NCI-H226 (cell line): Measurements from ENCODE around the gene DGUOK.
A peak's percentile ranks its signal among the peaks of the same experiment; 100 is the strongest.

Experiments used
- DNase-seq: peaks from one replicate; pipeline ENCODE4 v3.0.0-alpha.2; 2015

Gene DGUOK

DNA sequence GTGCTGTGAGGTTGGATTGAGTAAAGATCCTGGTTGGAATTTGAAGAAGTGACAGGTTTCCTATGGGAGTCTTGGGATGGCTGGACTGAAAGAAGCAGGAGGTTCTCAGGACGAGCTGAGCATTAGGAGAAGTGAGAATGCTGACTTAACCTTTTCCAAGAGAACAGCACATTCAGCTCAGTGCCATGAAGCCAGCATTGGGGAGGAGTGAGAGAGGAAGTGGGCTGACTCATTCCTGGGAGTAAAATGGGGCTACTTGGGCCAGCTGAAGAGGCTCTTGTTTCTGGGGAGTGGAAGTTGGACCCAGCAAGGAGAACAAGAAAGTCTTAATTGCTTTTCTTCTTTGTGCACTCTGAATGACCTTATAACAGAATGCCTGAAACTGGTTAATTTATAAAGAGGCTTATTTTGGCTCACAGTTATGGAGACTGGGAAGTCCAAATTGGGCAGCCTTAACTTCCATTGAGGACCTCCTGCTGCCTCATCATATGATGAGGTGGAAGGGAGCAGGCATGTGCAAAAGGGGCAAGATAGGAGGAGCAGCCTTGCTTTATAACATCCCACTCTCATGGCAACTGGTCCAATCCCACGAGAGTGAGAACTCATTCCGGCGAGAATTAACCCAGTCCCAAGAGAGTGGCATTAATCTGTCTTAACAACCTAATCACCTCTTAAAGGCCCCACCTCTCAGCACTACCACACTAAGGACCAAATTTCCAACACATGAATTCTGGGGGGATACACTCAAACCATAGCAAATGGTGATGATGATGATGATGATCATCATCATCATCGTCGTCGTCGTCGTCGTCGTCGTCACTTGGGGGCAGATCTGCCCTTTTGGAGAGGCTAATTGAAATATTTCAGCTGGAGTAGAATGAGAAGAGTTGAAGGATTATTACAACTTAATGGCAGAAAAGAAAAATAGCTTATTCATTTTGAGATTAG lies 26.1 kb downstream of the DGUOK start:
- peak; percentile 56 for DNase-seq

DNA sequence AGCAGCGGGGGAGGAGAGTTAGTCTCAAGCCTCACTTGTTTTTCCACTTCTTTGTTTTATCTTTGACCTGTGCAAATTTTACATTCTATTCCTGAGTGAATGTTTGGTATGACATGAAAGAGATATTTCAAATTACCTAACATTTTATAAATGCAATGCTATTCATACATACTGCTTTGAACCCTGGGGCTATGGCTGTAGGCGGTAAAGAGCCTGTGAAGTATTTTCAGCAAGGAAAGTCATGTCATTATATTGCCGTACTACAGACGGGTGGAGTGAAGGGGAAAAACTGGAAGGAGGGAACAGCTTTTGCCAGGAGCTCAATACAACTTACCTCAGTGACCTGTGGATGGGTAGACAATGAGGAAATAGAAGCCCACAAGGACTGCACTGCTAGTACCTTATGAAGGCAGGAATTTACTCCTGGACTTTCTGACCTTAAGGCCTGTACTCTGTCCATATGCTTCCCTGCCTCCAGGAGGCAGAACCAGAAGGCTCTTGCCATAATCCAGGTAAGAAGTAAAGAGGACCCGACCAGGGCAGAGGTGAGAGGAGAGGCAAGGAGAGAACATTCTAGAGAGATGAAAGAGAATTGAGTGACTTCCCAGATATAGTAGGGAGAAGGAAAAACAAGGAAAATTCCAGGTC lies 29.7 kb downstream of the DGUOK start:
- DNase-seq: no peak

DNA sequence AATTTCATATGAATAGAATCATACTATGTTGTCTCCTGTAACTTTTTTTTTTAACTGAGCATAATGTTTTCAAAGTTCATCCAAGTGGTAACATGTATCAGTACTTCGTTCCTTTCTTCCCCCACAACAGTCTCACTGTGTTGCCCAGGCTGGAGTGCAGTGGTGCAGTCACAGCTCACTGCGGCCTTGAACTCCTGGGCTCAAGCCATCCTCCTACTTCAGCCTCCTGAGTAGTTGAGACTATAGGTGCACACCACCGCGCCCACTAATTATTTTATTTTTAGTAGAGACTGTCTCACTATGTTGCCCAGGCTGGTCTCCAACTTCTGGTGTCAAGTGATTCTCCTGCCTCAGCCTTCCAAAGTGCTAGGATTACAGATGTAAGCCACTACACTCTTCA lies 34.6 kb downstream of the DGUOK start:
- no peak for DNase-seq

GRCh38 chr2:73961823-73962615 lies 35.3 kb downstream of the DGUOK start:
- no peak for DNase-seq

DNA sequence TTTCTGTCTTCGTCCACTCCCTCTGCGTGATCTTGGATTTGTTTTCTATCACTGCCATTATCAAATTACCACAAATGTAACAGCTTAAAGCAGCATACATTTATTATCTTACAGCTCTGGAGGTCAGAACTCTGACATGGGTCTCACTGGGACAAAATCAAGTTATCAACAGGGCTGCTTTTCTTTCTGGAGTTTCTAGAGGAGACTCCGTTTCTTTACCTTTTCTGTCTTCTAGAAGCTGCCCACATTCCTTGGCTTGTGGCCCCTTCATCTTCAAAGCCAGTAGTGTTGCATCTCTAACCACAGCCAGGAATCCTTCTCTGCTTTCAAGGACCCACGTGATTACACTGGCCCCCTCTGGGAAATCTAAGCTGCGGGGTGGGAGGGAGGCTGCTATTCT lies 36.1 kb downstream of the DGUOK start:
- no peak for DNase-seq

DNA sequence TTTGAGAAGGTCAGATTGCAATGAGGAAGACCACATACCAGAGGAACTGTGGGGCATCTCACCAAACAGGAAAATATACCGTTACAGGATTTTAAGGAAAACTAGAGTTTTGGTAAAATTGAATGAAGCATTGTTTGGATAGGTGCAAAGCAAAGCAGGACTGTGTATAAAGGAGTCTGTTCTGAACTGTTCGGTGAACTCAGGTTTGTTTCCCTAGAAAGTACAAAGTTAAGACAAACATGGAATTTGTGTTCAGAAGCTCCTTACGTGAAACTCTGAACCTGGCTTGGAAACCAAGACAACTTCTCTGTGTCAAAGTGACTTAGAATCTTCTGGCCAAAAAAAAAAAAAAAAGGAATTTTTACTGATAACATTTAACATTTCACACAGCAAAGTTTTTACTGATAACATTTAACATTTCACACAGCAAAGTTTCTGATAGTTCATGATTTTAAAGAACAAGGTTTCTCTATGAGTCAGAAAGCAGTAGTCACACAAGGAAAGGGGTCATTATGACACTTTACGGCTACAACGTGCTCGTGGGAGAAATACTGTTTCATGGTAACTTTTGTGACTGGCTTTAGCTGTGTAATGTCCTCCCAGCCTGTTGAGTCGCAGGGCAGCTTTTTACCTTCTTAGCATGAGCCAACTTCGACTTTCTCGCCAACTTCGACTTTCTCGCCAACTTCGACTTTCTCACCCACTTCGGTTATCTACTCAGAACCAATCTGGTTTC lies 36.9 kb downstream of the DGUOK start:
- DNase-seq: no peak

GRCh38 chr2:73964223-73964622 lies 37.5 kb downstream of the DGUOK start:
- DNase-seq: no peak

GRCh38 chr2:73965053-73965452 lies 38.4 kb downstream of the DGUOK start:
- no peak for DNase-seq

- no peak for DNase-seq
Measured at GRCh38 chr2:73968357-73968937, 41.8 kb downstream of the DGUOK start.

GRCh38 chr2:73969356-73969755 lies 42.7 kb downstream of the DGUOK start:
- no peak for DNase-seq

GRCh38 chr2:73970141-73970803 lies 43.6 kb downstream of the DGUOK start:
- DNase-seq: no peak

- no peak for DNase-seq
Measured at GRCh38 chr2:73970850-73971471, 44.3 kb downstream of the DGUOK start.

DNA sequence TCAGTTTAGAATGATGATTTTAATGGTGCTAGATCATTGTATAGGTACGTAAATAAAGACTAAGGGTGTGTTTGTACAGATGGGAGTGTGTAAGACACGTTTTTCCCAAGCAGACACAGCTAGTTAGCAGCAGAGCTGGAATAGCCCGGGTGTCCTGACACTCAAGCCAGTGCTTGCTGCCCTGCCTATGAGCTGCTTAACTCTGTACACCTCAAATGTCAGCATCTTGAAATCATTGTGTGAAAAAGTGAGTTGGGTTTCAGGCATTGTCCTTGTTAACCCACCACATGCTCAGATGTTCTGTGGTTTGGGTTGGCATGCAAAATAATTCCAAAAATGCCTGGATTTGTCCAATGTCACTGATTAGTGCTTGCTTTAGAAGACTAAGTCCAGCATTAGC lies 45.0 kb downstream of the DGUOK start:
- DNase-seq: no peak

- DNase-seq: no peak
Measured at GRCh38 chr2:73972846-73973245, 46.2 kb downstream of the DGUOK start.

DNA sequence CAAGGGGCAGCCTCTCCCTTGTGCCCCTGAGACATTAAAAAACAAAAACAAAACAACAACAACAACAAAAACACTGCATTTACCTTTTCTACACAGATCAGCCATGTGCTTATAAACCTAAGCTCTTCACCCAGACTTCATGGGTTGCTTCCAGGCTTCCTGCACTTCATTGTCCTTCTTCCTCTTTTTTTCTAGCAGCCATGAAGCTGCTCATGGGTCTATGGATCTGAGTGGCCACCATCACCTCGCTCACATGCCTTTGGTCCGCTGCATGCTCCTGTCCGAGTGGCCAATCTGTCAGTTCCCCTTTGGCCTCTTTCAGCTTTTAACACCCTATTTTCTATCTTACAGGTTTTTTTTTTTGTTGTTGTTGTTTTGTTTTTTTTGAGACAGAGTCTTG lies 49.1 kb downstream of the DGUOK start:
- no peak for DNase-seq

- DNase-seq: no peak
Measured at GRCh38 chr2:73976803-73977202, 50.1 kb downstream of the DGUOK start.

GRCh38 chr2:73977466-73977865 lies 50.8 kb downstream of the DGUOK start:
- DNase-seq: no peak

DNA sequence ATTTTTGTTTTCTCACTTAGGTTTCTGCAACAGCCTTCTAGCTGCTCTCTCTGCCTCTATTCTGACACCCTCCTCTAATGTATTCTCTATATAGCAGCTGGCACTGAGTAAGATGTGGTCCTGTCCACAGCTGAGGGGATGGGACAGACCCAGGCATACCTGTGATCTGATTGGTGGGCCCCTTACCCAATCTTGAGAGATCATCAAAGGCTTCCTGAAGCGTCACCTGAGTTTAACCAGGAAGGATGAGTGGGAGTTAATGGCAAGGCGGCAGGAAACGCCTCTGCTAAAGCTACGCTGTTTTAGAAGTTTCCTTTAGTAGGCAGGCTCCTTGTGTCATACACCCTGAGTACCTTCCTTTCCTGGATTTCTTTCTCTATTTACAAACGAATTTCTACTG lies 52.3 kb downstream of the DGUOK start:
- DNase-seq: no peak

- peak; percentile 87 for DNase-seq
Measured at GRCh38 chr2:73979686-73980085, 53.0 kb downstream of the DGUOK start.

- no peak for DNase-seq
Measured at GRCh38 chr2:73980566-73980965, 53.9 kb downstream of the DGUOK start.
